NCI-H1105 treated with DMSO at 0.1 percent for 48 hours (cell line): ENCODE data around the gene PTCH2.

ENCODE experiments used
- DNase-seq: peaks from one replicate; lab custom pipeline; 2025; lab: John Stamatoyannopoulos, UW

PTCH2 gene

GRCh38 chr1:44842862-44843655 is at the start of gene PTCH2:
TSS of gene PTCH2 (minus strand) at chr1:44843253. CDS start at chr1:44842932, 321 bp downstream.
- DNase-seq = peak; percentile 85

GRCh38 chr1:44890007-44890406 is 47.0 kb upstream of the PTCH2 start:
- DNase-seq = no peak

GRCh38 chr1:44885406-44885805 is 42.4 kb upstream of the PTCH2 start:
- no peak for DNase-seq

GRCh38 chr1:44884746-44885145 is 41.7 kb upstream of the PTCH2 start:
- peak; percentile 8 for DNase-seq

GRCh38 chr1:44881011-44881632 is 38.1 kb upstream of the PTCH2 start:
- no peak for DNase-seq

GRCh38 chr1:44874155-44874554 is 31.1 kb upstream of the PTCH2 start:
- no peak for DNase-seq

GRCh38 chr1:44870096-44870495 is 27.0 kb upstream of the PTCH2 start:
- DNase-seq = no peak

- no peak for DNase-seq
Observed at GRCh38 chr1:44867801-44868200, 24.7 kb upstream of the PTCH2 start.

GRCh38 chr1:44862829-44863401 is 19.9 kb upstream of the PTCH2 start:
- no peak for DNase-seq

GRCh38 chr1:44860891-44861425 is 17.9 kb upstream of the PTCH2 start:
- DNase-seq = no peak

GRCh38 chr1:44860331-44860730 is 17.3 kb upstream of the PTCH2 start:
- no peak for DNase-seq

- no peak for DNase-seq
Observed at GRCh38 chr1:44857446-44857845, 14.4 kb upstream of the PTCH2 start.

- DNase-seq = no peak
Observed at GRCh38 chr1:44855742-44856141, 12.7 kb upstream of the PTCH2 start.

GRCh38 chr1:44854970-44855369 is 11.9 kb upstream of the PTCH2 start:
- DNase-seq = no peak

- DNase-seq = no peak
Observed at GRCh38 chr1:44853201-44853600, 10.1 kb upstream of the PTCH2 start.

GRCh38 chr1:44851308-44851707 is 8.3 kb upstream of the PTCH2 start:
- no peak for DNase-seq

- no peak for DNase-seq
Observed at GRCh38 chr1:44849575-44850132, 6.6 kb upstream of the PTCH2 start.

- no peak for DNase-seq
Observed at GRCh38 chr1:44848456-44849181, 5.6 kb upstream of the PTCH2 start.

- DNase-seq = no peak
Observed at GRCh38 chr1:44847845-44848244, 4.8 kb upstream of the PTCH2 start.

- no peak for DNase-seq
Observed at GRCh38 chr1:44846985-44847384, 3.9 kb upstream of the PTCH2 start.

GRCh38 chr1:44842486-44842861 is 579 bp downstream of the PTCH2 start:
- peak; percentile 7 for DNase-seq

- DNase-seq = no peak
Observed at GRCh38 chr1:44839576-44839975, 3.5 kb downstream of the PTCH2 start.
